Activated naive CD4-positive, alpha-beta T cell (primary cell): ENCODE data around the gene U2AF2.
"Not testable (repeated sequence)": the region's sequence is repeated elsewhere in the genome, so short reads cannot be mapped to it uniquely, and the experiment has no call there.

Source experiments
- DNase-seq, 4 experiments: peaks; one replicate each; lab custom pipeline; 2025; lab: John Stamatoyannopoulos, UW

Gene U2AF2

GRCh38 chr19:55705972-55706371 lies 51.1 kb downstream of the U2AF2 start:
- DNase-seq, result no peak

DNA sequence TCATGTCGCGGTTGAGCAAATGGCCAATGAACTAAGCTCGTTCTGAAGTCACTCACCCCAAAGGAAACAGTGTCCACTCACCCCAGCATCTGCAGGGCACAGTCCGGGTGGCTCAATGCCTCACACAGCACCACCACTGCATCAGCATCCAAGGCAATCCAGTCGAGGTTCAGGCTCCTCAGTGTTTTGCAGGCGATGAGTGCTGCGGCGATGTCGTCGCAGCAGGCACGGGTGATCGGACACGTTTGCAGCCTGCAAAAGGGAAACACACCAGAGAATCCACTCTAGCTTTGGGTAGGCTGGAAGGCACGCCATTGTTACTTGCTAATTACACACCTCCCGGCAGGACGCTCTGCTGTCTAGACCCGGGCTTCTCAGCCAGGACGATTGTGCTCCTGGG lies 56.9 kb downstream of the U2AF2 start:
- DNase-seq, result no peak

DNA sequence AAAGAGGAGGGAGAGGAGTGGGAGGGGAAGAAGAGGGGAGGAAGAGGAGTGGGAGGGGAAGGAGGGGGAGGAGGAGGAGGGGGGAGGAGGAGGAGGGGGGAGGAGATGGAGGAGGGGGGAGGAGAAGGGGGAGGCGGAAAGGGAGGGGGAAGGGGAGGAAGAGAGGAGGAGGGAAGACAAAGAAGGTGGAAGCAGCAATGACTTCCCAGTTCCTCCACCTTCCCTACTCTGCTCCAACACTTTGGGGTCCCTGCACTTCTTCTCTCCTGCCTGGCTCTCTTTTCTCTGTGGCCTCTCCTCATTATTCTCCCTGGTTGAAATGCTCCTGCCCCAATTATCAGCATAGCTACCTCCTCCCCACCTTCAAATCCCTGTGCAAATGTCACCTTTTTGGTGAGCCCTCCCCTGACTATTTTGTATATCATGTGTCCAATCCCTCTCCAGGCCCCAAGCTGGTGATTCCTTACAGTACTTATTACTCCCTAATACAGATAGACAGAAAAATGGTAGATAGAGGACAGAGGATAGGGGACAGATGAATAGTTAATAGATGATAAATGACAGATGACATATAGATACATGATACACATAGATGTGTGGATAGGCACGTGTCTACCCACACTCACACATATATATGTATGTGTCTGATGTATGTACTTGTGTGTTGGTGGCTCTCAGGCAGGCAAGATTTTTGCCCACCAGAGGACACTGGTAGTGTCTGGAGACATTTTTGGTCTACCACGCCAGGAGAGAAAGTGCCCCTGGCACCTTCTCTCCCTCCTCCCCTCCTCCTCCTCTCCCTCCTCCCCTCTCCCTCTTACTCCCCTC lies 58.2 kb downstream of the U2AF2 start:
- DNase-seq, result no peak

- no peak for DNase-seq
These were observed 61.7 kb downstream of the U2AF2 start for GRCh38 chr19:55716531-55716930.

GRCh38 chr19:55717251-55717650 lies 62.4 kb downstream of the U2AF2 start:
- no peak for DNase-seq

DNA sequence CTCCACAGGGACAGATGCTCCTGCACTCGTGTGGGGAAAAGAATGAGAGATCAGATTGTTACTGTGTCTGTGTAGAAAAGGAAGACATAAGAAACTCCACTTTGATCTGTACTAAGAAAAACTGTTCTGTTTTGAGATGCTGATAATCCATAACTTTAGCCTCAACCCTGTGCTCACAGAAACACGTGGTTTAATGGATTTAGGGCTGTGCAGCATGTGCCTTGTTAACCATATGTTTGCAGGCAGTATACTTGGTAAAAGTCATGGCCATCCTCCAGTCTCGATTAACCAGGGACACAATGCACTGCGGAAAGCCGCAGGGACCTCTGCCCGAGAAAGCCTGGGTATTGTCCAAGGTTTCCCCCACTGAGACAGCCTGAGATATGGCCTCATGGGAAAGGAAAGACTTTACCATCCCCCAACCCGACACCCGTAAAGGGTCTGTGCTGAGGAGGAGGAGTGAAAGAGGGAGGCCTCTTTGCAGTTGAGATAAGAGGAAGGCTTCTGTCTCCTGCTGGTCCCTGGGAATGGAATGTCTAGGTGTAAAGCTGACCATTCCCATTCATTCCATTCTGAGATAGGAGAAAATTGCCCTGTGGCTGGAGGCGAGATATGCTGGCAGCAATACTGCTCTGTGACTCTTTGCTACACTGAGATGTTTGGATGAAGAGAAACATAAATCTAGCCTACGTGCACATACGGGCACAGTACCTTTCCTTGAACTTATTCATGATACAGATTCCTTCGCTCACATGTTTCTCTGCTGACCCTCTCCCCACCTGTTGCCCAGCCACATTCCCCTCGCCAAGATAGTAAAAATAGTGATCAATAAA lies 63.3 kb downstream of the U2AF2 start:
- DNase-seq, result not testable (repeated sequence)

GRCh38 chr19:55720214-55720746 lies 65.4 kb downstream of the U2AF2 start:
- DNase-seq, result no peak

GRCh38 chr19:55720801-55721200 lies 66.0 kb downstream of the U2AF2 start:
- DNase-seq, result no peak

- DNase-seq, result no peak
These were observed 68.7 kb downstream of the U2AF2 start for GRCh38 chr19:55723491-55723890.
